GM19324 (cell line): Measurements from ENCODE around the gene TRIM8.

Experiments
- ATAC-seq: cut with Tn5 transposase; IDR thresholded peaks from one replicate; pipeline ENCODE4 v1.9.1; 2021; ENCODE audit warnings: mild to moderate bottlenecking, moderate library complexity; ENCODE audit not compliant: unreplicated experiment, low FRiP score

The TRIM8 gene

DNA sequence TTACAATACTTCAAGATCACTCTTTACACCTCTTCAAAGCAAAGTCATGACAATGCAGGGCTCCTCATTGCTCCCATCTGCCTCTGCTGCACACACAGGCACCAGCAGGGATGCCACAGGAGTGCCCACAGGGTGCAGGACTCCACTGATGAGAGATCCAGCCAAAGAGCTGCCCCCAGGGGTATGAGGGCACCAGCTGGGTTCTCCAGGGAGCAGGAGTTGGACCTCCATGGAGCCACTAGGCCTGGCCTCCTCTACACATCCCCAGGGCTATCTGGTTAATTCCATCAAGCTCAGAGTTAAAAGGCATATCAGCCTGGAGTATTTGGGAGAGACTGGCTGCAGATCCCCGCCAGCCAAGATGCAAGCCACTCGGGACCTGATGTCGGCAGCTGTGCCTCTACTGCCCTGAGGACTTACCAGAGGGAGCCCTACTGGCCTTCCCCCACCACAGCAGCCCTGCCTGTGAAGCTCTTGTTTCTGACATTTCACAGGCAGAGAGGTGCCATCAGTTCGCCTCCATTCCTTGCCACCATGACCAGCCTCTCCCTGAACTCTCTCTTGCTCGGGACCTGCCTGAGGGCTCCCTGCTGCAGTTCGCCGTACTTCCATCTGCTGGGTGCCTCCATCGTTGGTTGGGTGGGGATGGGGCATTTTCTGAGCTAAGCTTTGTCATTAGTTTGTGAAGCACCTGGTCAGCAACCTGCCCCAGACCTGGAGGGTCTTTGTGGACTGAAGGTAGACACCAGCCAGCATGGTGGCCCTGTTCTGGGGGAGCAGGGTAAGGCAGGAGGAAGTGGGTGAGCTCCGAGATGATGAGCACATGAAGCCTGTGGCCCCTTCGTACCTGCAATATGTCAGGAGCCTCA lies 12.5 kb upstream of the TRIM8 start:
- ATAC-seq: no peak

DNA sequence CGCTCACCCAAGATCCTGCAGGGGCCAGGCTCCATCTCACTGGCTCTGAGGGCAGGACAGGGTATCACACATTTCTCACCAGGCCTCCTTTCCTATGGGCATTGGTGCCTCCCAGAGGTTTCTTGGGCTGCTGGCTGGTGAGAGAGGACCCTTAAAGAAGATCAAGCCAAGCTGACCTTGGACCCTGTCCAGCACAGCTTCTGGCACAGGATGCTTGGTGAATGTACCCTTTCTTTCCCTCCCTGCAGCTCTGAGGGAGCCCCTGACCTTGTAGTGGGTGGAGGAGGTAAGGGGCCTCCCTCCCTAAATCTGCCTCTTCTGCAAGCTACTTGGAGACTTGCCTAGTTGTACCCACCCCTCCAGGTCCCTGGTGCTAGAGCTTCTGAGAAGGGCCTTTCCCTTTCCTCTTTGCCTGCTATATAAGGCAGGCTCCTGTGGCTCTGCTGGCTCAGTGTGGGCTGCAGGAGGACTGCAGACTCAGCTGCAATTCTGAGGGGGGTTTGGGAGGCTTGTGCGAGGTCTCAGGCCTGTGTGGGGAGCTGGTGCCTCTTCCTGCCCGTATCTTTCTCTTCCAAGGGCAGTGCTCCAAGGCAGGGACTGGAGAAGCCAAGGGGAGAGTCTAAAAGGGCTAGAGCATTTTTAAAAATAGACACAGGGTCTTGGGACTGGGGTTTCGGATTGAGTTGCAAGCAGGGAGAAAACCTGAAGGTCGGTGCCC lies 11.7 kb upstream of the TRIM8 start:
- ATAC-seq: no peak

DNA sequence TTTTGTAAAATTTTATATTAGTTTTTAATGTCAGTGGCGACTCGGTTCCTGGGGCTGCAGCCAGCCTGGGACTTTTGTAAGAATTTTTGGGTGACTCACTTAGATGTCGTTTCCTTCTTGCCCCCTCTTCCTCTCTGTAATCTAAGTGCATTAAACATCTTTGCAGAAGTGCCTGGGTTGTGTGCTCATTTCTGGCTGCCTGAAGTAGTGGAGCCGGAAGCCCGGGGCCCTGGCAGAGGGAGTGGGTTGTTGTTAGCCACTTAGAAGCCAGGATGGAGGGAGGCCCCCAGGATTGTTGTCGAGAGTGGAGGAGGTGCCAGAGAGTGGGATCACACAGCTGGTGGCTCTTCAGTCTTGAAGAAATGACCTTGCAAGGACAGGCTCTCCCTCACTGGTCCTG lies 11.0 kb upstream of the TRIM8 start:
- ATAC-seq: no peak

- ATAC-seq: no peak
Observed at GRCh38 chr10:102633848-102634247, 10.4 kb upstream of the TRIM8 start.

DNA sequence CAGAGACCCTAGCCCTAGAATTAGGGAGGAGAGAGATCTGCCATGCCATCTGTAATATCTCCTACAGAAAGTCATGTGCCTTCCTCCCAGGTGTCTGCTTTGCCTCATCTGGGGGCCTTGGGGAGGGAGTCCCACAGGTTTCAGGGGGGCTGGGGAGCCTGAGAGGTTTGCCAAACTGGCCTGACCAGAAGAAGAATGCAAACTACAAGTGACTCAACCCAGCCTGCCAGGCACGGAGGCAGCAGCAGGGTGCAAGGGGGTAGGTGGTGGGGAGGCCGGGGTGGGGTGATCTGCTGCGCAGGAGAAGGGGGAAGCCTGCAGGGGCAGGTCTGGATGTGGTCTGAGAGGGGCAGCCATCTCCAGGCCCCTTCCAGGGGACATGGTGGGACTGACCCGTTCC lies 9.6 kb upstream of the TRIM8 start:
- ATAC-seq: no peak

DNA sequence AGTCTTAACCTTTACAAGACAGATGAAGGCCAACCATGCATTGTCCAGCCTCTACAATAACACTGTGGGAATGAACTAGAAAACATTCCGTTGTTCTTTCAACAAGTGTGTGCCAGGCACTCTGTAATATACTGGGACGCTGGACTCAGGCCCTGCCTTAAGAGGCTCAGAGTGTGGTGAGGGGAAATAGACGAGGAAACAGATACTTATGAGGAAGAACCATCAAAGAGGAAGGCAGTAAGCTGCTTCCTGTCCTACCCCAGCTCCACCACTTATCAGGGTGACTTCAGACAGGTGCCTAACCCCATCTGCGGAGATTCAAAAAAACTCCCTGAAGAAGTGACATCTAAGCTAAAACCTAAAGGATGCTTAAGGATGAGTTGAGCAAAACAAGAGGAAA lies 8.9 kb upstream of the TRIM8 start:
- ATAC-seq: no peak

- no peak for ATAC-seq
Observed at GRCh38 chr10:102639537-102639936, 4.7 kb upstream of the TRIM8 start.

GRCh38 chr10:102641402-102641801 lies 2.9 kb upstream of the TRIM8 start:
- no peak for ATAC-seq

DNA sequence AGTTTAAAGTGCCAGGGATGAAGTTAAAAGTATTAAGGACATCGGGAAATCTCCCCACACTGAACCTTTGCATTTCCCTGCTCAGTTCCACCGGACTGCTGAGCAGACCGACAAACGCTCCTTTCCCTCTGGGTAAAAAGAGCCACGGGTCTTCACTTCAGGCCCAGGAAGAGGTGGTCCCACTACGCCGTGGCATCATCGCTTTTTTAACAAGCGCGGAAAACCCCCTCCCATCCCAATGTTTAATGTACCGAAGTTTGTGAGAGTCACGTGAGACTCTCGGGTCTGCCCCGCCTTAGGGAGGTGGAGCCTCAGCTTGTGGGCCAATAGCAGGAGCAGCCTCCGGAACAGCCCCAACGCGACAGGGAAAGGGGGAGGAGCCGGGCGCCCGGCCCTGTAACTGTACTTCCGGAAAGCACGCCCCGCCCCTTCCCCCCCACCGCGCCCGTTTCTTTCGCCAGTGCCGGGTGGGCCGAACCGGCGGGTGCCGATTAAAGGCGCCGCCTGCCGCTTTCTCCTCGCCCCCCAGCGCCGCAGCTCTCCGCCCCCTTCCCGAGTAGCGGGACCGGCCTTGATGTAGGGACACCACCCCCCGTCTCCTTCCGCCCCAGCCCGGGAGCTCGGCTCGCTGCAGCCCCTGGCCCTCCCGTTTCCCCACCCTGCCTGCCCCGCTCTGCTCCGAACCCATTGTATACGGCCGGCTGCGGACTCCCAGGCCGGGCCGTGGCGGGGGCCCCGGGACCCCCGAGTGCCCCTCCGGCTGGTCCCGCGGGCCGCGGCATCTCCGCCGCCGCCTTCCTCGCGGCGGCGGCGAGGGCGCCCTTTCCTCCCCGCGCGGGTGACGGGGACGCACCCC lies 2.2 kb upstream of the TRIM8 start:
- peak; percentile 57 for ATAC-seq

DNA sequence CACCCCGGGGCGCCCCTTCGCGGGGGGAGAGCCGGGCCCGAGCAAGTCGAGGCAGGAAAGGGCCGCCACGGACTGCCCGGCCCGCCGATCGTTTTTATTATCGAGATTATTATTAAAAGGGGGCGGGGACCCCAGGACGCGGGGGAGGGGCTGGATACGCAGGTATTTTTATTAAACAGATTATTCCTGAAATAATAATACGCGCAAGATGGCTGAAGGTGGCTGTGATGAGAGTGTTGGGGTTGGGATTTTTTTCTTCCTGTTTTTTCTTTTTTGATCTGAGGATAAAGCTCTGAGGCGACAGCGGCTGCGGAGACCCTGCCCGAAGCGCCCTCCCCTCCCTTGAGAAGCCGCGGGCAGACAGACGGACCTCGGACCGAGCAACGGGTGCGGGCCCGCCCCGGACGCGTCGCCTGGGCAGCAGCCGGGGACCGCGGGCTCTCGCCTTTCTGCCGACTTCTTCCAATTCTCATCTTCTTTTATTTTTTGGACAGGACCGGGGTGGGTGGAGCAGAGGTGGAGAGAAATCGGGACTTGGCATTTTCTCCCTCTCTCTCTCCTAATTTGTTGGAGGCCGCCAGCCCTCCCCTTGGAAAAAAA lies 1.4 kb upstream of the TRIM8 start:
- no peak for ATAC-seq

- no peak for ATAC-seq
Observed at GRCh38 chr10:102643336-102644065, 778 bp upstream of the TRIM8 start.

- no peak for ATAC-seq
Observed at GRCh38 chr10:102644646-102645387, 538 bp downstream of the TRIM8 start.

DNA sequence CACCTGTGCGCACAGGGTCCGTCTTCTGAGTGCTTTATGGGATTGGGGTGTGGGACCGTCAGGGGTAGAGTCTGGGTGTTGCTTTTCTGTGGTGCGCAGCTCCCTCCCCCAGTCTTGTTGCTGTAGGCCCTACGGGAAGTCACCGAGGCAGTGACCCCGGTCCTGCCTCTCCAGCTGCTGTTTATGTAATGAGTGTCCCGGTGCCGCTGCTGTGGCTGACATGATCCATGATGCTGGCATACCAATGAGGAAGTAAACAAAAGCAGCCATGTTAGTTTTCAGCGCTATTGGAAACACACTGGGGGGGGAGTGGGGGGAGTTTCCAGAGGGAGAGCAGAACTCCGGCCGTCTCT lies 1.1 kb downstream of the TRIM8 start:
- ATAC-seq: no peak

DNA sequence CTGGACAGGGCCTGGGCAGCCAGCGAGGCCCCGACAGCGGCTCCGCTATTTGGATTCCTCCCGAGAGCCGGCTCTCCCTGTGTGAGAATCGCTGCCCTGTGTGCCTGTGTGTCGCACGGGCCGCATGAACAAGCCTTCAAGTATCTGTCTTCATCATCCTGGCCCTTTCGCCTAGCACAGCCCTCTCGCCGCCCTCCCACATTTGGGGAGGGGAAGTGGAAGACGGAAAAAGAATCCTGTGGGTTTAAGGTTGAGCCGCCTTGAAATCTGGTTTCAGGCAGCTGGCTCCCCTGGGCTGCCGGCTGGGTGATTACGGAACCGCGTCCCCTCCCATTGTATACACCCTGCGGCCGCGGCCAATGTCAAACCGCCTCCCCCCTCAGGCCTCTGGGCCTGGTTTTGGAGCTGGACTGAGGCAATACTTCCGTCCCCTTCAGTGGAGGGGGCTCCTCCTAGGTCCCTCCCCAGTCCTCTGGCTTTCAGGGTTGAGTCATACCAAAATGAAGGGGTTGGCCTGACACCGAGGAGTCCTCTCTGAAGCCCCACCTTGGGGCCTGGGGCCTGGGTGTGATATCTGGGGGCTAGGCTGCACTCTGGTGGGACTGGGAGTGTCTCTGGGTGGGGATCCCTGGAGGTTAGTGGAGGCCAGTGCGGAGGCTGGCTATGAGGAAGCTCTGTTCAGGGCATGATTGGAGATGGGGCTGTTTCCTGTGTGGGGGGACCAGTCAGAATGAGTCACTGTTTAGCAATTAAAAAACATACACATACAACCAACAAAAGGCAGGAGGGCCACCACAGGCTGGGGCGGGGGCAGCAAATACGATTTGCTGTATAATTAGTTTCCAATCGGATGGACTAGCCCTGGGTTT lies 1.7 kb downstream of the TRIM8 start:
- no peak for ATAC-seq

GRCh38 chr10:102646610-102647442 lies 2.5 kb downstream of the TRIM8 start:
- no peak for ATAC-seq

- no peak for ATAC-seq
Observed at GRCh38 chr10:102647443-102648268, 3.4 kb downstream of the TRIM8 start.
